GM21367 (cell line): ENCODE measurements around the gene ASPDH.
"Not testable (repeated sequence)": the region's sequence is repeated elsewhere in the genome, so short reads cannot be mapped to it uniquely, and the experiment has no call there.

Source experiments
- ATAC-seq: cut with Tn5 transposase; IDR thresholded peaks from one replicate; pipeline ENCODE4 v1.9.1; 2021; ENCODE audit not compliant: unreplicated experiment

ASPDH gene

DNA sequence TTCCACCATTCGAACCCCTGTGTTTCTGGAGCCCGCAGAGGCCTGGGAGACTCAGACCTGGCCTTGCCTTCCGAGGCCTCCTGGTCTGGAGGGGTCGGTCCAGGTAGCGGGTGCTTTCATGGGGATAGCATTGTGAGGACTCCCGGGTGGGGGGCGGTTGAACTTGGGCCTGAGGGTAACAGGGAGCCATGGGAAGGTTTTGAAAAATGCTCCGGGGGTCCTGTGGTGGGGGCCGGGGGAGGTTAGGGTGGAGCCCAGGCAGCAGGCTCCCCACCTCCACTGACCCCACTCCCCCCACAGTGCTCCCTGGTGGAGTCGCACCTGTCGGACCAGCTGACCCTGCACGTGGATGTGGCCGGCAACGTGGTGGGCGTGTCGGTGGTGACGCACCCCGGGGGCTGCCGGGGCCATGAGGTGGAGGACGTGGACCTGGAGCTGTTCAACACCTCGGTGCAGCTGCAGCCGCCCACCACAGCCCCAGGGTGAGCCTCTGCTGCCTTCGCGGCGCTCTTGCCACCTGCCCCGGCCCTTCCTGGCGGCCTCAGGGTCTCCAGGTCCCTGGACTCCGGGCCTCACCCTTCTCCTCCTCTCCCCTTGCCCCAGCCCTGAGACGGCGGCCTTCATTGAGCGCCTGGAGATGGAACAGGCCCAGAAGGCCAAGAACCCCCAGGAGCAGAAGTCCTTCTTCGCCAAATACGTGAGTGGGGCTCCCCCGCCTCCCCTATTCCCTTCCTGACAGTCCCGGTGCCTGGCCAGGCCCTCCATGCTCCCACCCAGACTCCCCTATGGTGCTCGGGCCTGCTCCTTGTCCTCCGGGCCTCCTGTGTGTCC is 33.2 kb downstream of the ASPDH start:
- ATAC-seq, result no peak

GRCh38 chr19:50479761-50480251 is 33.9 kb downstream of the ASPDH start:
- ATAC-seq, result no peak

- no peak for ATAC-seq
Measured at GRCh38 chr19:50478901-50479715, 34.6 kb downstream of the ASPDH start.

DNA sequence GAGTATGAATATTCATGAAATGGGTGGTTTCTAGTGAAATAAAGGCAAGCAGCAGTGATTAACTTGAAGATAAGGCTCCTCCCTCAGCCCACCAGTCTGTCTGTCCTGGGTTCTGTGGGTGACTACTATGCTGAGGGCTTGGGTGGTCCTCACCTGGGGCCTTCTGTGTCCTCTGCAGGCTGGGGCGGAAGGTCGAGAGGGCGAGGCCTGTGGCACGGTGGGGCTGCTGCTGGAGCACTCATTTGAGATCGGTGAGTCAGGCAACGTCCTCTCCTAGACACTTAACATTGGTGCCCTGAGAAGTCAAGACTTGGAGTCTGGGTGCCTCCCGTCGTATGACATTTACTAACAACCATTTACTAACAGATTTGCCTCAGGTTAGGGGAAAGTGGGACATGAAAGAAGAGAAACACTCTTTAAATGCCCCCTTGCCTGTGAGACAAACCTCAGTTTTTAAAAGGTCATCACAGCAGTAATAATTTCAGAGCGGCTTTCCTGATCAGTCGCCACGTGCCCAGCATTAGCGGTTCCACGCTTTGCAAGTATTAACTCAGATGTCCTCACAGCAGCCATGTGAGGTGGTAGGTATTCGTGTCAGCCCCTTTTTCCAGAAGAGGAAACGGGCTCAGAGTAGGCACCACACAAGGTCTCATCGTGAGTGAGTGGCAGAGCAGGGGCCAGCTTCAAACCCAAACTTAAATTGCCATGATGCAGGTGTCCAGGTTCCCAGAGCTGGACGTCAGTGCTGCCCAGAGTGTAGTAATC is 35.8 kb downstream of the ASPDH start:
- ATAC-seq, result no peak

DNA sequence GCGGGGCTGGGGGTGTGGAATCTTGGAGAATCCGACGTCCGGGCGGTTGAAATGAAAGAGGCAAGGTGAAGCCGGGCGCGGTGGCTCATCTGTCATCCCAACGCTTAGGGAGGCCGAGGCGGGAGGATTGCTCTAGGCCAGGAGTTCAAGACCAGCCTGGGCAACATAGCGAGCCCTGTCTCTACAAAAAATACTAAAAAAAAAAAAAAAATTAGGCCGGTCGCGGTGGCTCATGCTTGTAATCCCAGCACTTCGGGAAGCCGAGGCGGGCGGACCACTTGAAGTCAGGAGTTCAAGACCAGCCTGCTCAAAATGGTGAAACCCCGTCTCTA is 36.8 kb downstream of the ASPDH start:
- no peak for ATAC-seq

- peak; percentile 57 for ATAC-seq
Measured at GRCh38 chr19:50476224-50476906, 37.3 kb downstream of the ASPDH start, which contains the start of the genes EMC10 and GARIN5A. Gene EMC10 (plus strand): TSS chr19:50476507. CDS start chr19:50476545, 38 bp downstream. Gene GARIN5A (minus strand): TSS chr19:50476848. CDS start chr19:50476388, 460 bp downstream.

DNA sequence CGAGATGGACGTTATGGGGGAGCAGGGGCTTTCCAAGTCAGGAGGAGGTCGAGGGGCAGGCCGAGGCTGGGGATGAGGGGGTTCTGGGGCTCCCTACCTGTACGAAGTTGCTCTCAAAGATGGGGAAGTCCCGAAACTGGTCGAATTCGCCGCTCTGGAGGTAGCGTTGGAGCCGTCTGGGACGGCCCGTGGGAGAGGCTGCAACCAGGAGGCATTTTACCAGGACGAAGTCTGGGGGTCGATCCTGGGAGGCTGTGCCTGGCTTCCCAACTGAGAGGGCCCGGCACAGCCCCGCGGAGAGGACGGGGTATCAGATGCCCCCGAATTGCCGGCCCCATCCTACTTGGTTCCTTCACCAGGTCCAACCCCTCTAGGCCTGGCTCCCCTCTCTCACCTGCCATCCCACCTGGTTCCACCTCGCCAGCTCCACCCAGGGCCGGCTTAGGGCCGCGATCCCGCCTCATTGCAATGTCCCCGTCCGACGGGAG is 37.9 kb downstream of the ASPDH start:
- no peak for ATAC-seq

DNA sequence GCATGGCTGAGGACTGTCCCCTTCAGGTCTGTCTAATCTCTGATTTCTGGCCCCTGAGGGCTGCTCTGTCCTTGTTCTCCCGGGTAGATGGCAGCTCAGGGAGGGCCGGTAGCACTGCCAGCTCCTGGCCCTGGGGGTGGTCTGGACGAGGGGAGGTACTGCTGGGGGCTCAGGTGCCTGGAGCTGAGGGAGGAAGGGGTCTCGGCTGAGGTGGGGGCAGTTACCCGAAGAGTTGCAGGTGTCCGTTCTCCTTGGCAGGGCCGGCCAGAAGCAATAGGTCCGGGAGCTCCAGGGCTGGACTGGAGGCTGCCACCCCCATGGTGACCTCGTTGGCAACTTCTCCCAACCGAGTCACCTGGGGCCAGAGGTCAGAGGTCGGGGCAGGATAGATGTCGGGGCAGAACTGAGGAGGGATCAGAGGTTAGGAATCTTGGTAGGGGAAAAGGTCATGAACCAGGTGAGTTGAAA is 38.6 kb downstream of the ASPDH start:
- ATAC-seq, result no peak

- ATAC-seq, result not testable (repeated sequence)
Measured at GRCh38 chr19:50473336-50473735, 40.4 kb downstream of the ASPDH start.

GRCh38 chr19:50468818-50469217 is 44.9 kb downstream of the ASPDH start:
- no peak for ATAC-seq

- ATAC-seq, result no peak
Measured at GRCh38 chr19:50467566-50467965, 46.1 kb downstream of the ASPDH start.

DNA sequence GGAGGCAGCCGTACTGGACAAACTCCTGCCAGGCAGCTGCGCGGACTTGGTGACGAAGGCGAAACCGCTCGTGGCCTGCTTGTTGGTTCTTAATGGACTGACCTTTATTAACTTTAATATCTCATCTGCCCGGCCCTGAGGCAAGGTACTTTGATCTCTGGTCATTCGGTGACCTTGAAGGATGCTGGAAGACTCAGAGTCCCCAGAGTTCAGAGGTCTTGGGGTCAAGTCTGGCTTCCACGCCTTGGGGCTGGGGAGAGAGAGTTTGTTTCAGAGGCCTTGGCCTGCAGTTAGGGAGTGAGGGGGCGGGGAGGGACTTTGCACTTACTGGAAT is 47.0 kb downstream of the ASPDH start:
- no peak for ATAC-seq

DNA sequence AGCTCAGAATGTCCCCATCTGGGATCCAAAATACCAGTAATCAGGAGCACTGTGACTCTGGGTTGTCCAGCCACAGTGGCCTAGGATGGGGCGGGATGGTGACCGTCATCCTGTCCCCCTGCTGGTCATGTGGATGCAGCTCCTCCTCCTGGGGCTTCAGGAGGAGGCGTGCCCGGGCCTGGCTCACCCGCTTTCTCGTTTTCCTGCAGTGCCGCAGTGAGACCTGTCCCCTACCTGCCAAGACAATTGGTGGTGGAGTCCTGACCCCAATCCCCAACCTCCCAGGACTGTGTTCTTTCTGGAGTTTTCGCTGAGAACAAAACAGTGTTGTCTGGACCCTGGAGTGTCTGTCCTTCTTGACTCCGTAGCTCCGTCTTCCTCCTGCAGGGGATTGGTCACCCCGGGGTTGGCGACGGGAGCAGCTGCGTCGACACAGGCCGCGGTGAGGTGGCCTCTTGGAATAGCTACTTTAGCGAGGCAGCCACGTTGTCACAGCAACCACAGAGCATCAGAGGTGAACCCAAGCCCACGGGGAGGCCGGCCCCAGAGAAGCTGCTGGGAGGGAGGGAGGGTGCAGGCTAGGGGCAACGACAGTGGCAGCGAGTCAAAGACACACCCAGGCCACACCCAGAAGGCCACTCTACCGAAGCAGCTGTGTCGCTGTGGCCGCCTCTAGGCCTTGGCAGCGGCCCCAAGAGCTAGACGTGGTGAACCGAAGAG is 47.6 kb downstream of the ASPDH start:
- no peak for ATAC-seq

DNA sequence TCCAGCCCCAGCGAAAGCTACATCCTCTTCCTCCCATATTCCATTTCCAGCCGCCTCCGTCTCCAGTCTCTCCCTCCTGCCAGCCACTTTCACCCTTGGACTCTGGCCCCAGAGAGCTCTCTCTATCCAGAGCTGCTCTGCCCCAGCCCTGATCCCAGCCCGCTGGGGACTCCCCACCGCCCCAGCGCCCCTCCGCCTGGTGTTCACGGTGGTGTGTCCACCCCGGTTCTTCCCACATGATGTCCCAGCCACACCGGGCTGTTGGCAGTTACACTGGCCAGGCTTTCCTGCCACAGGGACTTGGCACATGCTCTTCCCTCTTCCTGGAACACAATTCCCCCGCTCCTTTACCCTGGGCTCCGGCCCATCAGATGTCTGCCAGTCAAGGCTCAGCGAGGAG is 48.7 kb downstream of the ASPDH start:
- ATAC-seq, result no peak

- ATAC-seq, result no peak
Measured at GRCh38 chr19:50464348-50464747, 49.4 kb downstream of the ASPDH start.

DNA sequence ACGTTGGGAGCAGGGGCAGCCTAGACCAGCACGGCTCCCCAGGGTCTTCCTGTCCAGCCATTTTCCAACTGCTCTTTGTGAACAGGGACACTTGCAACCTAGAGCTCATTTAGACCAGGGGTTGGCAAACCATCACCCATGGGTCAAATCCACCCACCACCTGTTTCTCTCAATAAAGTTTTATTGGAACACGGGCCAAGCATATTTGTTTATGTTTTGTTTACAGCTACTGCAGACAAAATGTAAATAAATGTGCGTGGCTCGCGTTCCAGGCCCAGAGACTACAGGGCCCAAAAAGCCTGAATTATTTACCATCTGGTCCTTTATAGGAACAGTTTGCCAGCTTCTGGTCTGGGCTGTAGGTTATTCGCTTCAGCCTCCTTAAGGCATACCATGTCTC is 50.7 kb downstream of the ASPDH start:
- no peak for ATAC-seq
